ENCODE measurements around the gene USP32.
A peak's percentile ranks its signal among the peaks of the same experiment; 100 is the strongest.

USP32 gene

DNA sequence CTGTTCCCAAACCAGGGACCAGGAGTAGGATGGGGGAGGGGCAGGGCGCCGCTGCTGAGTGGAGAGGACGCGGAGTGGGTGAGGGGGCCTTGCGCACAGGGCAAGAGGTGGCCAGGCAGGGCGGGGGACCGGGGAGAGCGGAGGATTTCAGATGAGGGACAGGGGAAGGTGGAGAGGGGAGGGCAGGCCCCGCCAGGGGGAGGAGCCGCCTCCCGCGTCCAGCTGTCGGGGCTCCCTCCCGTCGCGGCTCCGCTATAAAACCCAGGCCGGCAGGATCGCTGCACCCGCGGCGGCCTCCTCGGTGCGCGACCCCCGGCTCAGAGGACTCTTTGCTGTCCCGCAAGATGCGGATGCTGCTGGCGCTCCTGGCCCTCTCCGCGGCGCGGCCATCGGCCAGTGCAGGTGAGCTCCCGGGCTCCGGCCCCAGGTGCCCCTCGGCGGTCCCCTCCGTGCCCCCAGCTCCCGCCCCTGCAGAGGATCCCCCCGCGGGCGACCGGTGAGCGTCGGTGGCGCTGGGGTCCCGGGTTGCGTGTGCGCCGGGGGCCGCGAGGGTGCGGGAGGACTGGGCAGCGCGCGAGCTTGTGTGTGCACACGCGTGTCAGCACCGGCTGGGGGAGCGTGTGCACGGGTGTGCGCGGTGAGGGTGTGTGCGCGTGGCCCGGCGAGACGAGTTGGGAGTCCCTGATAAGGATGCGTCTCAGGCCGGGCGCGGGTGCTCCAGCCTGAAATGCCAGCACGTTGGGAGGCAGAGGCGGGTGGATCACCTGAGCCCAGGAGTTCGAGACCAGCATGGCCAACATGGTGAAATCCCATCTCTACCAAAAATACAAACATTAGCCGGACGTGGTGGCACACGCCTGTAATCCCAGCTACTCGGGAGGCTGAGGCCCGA is 242.0 kb downstream of the USP32 start, which contains the start of gene CA4:
CA4 (plus strand) TSS at position 283 of the 892 bp plus-strand sequence; CDS start at position 345, 62 bp downstream.
- Histone ChIP-seq H3K4me3 (ENCODE audit: insufficient read depth in 1 of 2, low read depth in 1 of 2, low read length in 2 of 2) (no peak within 1 kb of the TSS), H4K8ac (ENCODE audit: low read length) (no peak within 1 kb of the TSS), H2AK5ac (ENCODE audit: low read length, severe bottlenecking) (no peak within 1 kb of the TSS), H3K4ac (ENCODE audit: low read depth in 1 of 2, low read length in 2 of 2) (no peak within 1 kb of the TSS), H2AFZ (ENCODE audit: low read depth, low read length) (no peak within 1 kb of the TSS), H2BK5ac (ENCODE audit: low read depth, low read length, poor library complexity, severe bottlenecking) (no peak within 1 kb of the TSS), H4K91ac (ENCODE audit: low read length) (no peak within 1 kb of the TSS), H2BK12ac (ENCODE audit: low read length in 2 of 2) (no peak within 1 kb of the TSS), H3K23ac (ENCODE audit: low read length in 2 of 2) (peak within 1 kb of the TSS in 1 of 2 experiments; percentile 57), H3K4me2 (ENCODE audit: low read length, poor library complexity, severe bottlenecking) (peak within 1 kb of the TSS; percentile 84), H3K9ac (ENCODE audit: low read length) (no peak within 1 kb of the TSS), H3K4me1 (ENCODE audit: control insufficient read depth, insufficient read depth, low read depth, low read length) (peaks cover 25% of the 10 kb centered on the region), H2BK15ac (ENCODE audit: low read depth, poor library complexity, severe bottlenecking) (no peak within 1 kb of the TSS), H3K27ac (ENCODE audit: low read length, poor library complexity, severe bottlenecking) (no peak within 1 kb of the TSS), H3K27me3 (ENCODE audit: control insufficient read depth in 1 of 2, insufficient read depth in 1 of 2, low read length in 2 of 2) (peaks cover 71 to 90% of the 10 kb centered on the region in 2 experiments), H2BK120ac (ENCODE audit: low read depth, low read length) (no peak within 1 kb of the TSS), H3K36me3 (ENCODE audit: control insufficient read depth in 1 of 2, insufficient read depth in 2 of 2, low read depth in 1 of 2, low read length in 2 of 2) (no peaks in the 10 kb centered on the region), H3K9me3 (ENCODE audit: control insufficient read depth, low read length) (no peaks in the 10 kb centered on the region), H3K18ac (ENCODE audit: low read depth in 1 of 2, low read length in 2 of 2) (no peak within 1 kb of the TSS), H3K79me1 (replicated peaks; ENCODE audit: low read length, poor library complexity, severe bottlenecking) (no peaks in the 10 kb centered on the region), H3K14ac (ENCODE audit: low read length in 2 of 2) (peak within 1 kb of the TSS in 1 of 2 experiments; percentile 18)
- 5% methylated on average over 71 of the region's 81 CpGs for WGBS
- DNase-seq: no peak

DNA sequence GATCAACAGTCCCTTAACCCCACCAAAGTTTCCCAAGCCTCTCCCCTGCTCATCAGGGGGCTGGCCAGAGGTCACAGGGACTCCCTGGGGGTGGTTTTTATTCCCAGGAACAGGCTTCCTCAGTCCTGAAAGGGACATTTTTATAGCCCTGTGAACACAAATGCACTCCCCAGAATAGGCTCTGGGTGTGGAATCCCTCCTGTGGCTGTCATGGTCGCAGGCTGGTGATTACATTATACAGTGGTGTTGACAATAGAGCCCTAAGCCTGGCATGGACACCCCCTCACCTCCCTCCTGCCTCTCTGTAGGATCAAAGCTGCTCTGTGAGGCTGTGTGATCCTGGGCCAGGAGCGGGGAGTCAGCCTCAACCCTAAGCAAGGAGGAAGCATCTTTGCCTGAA is 243.6 kb downstream of the USP32 start:
- Histone ChIP-seq H4K8ac (ENCODE audit: low read length) (no peak overlapping the region), H3K4ac (ENCODE audit: low read depth in 1 of 2, low read length in 2 of 2) (no peak overlapping the region), H3K36me3 (ENCODE audit: control insufficient read depth in 1 of 2, insufficient read depth in 2 of 2, low read depth in 1 of 2, low read length in 2 of 2) (no peaks in the 10 kb centered on the region), H2BK12ac (ENCODE audit: low read length in 2 of 2) (no peak overlapping the region), H3K4me2 (ENCODE audit: low read length, poor library complexity, severe bottlenecking) (no peak overlapping the region), H3K9me3 (ENCODE audit: control insufficient read depth, low read length) (no peaks in the 10 kb centered on the region), H2AFZ (ENCODE audit: low read depth, low read length) (no peak overlapping the region), H3K79me1 (replicated peaks; ENCODE audit: low read length, poor library complexity, severe bottlenecking) (no peaks in the 10 kb centered on the region), H3K9ac (ENCODE audit: low read length) (no peak overlapping the region), H2BK15ac (ENCODE audit: low read depth, poor library complexity, severe bottlenecking) (no peak overlapping the region), H3K18ac (ENCODE audit: low read depth in 1 of 2, low read length in 2 of 2) (no peak overlapping the region), H3K27me3 (ENCODE audit: control insufficient read depth in 1 of 2, insufficient read depth in 1 of 2, low read length in 2 of 2) (peaks cover 79 to 85% of the 10 kb centered on the region in 2 experiments), H3K27ac (ENCODE audit: low read length, poor library complexity, severe bottlenecking) (no peak overlapping the region), H2AK5ac (ENCODE audit: low read length, severe bottlenecking) (no peak overlapping the region), H3K23ac (ENCODE audit: low read length in 2 of 2) (no peak overlapping the region), H4K91ac (ENCODE audit: low read length) (no peak overlapping the region), H2BK120ac (ENCODE audit: low read depth, low read length) (no peak overlapping the region), H2BK5ac (ENCODE audit: low read depth, low read length, poor library complexity, severe bottlenecking) (no peak overlapping the region), H3K14ac (ENCODE audit: low read length in 2 of 2) (no peak overlapping the region), H3K4me3 (ENCODE audit: insufficient read depth in 1 of 2, low read depth in 1 of 2, low read length in 2 of 2) (no peak overlapping the region), H3K4me1 (ENCODE audit: control insufficient read depth, insufficient read depth, low read depth, low read length) (peaks cover 25% of the 10 kb centered on the region)
- 16% methylated on average over 2 of the region's 2 CpGs for WGBS
- no peak for DNase-seq

DNA sequence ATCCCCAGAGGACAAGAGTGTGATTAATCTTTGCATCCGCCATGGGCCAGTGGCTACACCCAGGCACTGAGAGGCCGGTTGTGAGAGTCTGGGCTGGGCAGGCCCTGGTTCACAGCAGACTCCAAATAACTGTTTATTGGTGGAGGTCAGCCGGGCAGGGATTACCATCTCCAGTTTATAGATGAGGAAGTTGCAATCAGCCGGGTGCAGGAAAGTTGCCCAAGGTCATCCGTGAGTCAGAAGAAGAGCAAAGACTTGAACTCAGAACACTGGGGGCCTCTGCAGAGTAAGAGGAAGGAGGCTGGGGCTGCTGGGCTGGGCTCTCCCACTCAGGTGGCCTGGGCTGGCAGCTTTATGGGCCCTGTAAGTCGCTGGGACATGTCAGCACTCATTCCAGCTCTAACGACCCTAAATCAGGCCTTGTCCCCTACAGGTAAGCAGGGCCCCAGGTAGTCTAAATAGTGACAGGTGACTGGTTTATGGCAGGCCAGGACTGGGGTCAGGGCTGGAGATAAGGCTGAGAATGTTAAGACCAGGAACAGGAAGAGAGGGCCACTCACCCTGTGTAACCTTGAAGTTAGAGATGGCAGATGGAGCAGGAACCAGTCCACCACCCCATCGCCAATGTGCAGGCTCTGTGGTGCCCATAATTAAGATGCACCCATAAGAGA is 244.2 kb downstream of the USP32 start:
- H3K27me3 ChIP-seq (ENCODE audit: control insufficient read depth in 1 of 2, insufficient read depth in 1 of 2, low read length in 2 of 2): peaks cover 79 to 84% of the 10 kb centered on the region in 2 experiments
- no peak overlapping the region for H2AFZ ChIP-seq (ENCODE audit: low read depth, low read length)
- H2BK12ac ChIP-seq (ENCODE audit: low read length in 2 of 2): no peak overlapping the region
- no peaks in the 10 kb centered on the region for H3K9me3 ChIP-seq (ENCODE audit: control insufficient read depth, low read length)
- H3K18ac ChIP-seq (ENCODE audit: low read depth in 1 of 2, low read length in 2 of 2): no peak overlapping the region
- 80% methylated on average over 8 of the region's 8 CpGs for WGBS
- DNase-seq: no peak
- no peak overlapping the region for H2BK5ac ChIP-seq (ENCODE audit: low read depth, low read length, poor library complexity, severe bottlenecking)
- no peaks in the 10 kb centered on the region for H3K79me1 ChIP-seq (replicated peaks; ENCODE audit: low read length, poor library complexity, severe bottlenecking)
- no peak overlapping the region for H3K4me3 ChIP-seq (ENCODE audit: insufficient read depth in 1 of 2, low read depth in 1 of 2, low read length in 2 of 2)
- H3K9ac ChIP-seq (ENCODE audit: low read length): no peak overlapping the region
- peak overlapping the region; percentile 31 for H4K91ac ChIP-seq (ENCODE audit: low read length)
- no peak overlapping the region for H3K4ac ChIP-seq (ENCODE audit: low read depth in 1 of 2, low read length in 2 of 2)
- H3K27ac ChIP-seq (ENCODE audit: low read length, poor library complexity, severe bottlenecking): no peak overlapping the region
- H2BK15ac ChIP-seq (ENCODE audit: low read depth, poor library complexity, severe bottlenecking): no peak overlapping the region
- H4K8ac ChIP-seq (ENCODE audit: low read length): no peak overlapping the region
- no peaks in the 10 kb centered on the region for H3K36me3 ChIP-seq (ENCODE audit: control insufficient read depth in 1 of 2, insufficient read depth in 2 of 2, low read depth in 1 of 2, low read length in 2 of 2)
- peaks cover 28% of the 10 kb centered on the region for H3K4me1 ChIP-seq (ENCODE audit: control insufficient read depth, insufficient read depth, low read depth, low read length)
- no peak overlapping the region for H2BK120ac ChIP-seq (ENCODE audit: low read depth, low read length)
- H3K14ac ChIP-seq (ENCODE audit: low read length in 2 of 2): no peak overlapping the region
- no peak overlapping the region for H3K4me2 ChIP-seq (ENCODE audit: low read length, poor library complexity, severe bottlenecking)
- H2AK5ac ChIP-seq (ENCODE audit: low read length, severe bottlenecking): no peak overlapping the region
- no peak overlapping the region for H3K23ac ChIP-seq (ENCODE audit: low read length in 2 of 2)

DNA sequence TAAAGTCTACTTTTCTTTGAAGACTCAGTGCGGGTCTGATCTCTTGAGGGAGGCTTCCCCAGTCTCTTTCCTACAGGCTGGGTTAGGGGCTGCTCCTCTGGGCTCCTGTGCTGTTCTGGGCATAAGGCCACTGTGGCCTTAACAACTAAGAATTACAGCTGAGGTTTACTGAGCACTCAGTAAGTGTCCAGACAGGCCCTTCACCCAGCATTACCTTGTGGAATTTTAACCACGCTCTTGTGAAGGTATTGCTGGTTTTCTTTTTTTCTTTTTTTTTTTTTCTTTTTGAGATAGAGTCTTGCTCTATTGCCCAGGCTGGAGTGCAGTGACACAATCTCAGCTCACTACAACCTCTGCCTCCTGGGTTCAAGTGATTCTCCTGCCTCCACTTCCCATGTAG is 245.7 kb downstream of the USP32 start:
- Histone ChIP-seq H3K4ac (ENCODE audit: low read depth in 1 of 2, low read length in 2 of 2) (no peak overlapping the region), H3K14ac (ENCODE audit: low read length in 2 of 2) (no peak overlapping the region), H2BK5ac (ENCODE audit: low read depth, low read length, poor library complexity, severe bottlenecking) (no peak overlapping the region), H3K27me3 (ENCODE audit: control insufficient read depth in 1 of 2, insufficient read depth in 1 of 2, low read length in 2 of 2) (peaks cover 75 to 76% of the 10 kb centered on the region in 2 experiments), H3K79me1 (replicated peaks; ENCODE audit: low read length, poor library complexity, severe bottlenecking) (no peaks in the 10 kb centered on the region), H2AFZ (ENCODE audit: low read depth, low read length) (no peak overlapping the region), H3K23ac (ENCODE audit: low read length in 2 of 2) (no peak overlapping the region), H2BK120ac (ENCODE audit: low read depth, low read length) (no peak overlapping the region), H4K8ac (ENCODE audit: low read length) (no peak overlapping the region), H2BK15ac (ENCODE audit: low read depth, poor library complexity, severe bottlenecking) (no peak overlapping the region), H3K9ac (ENCODE audit: low read length) (no peak overlapping the region), H4K91ac (ENCODE audit: low read length) (no peak overlapping the region), H3K18ac (ENCODE audit: low read depth in 1 of 2, low read length in 2 of 2) (no peak overlapping the region), H3K36me3 (ENCODE audit: control insufficient read depth in 1 of 2, insufficient read depth in 2 of 2, low read depth in 1 of 2, low read length in 2 of 2) (peaks cover 0 to under 1% of the 10 kb centered on the region in 2 experiments), H2BK12ac (ENCODE audit: low read length in 2 of 2) (no peak overlapping the region), H3K4me2 (ENCODE audit: low read length, poor library complexity, severe bottlenecking) (no peak overlapping the region), H3K4me1 (ENCODE audit: control insufficient read depth, insufficient read depth, low read depth, low read length) (peaks cover 36% of the 10 kb centered on the region), H3K27ac (ENCODE audit: low read length, poor library complexity, severe bottlenecking) (no peak overlapping the region), H3K9me3 (ENCODE audit: control insufficient read depth, low read length) (no peaks in the 10 kb centered on the region), H2AK5ac (ENCODE audit: low read length, severe bottlenecking) (no peak overlapping the region), H3K4me3 (ENCODE audit: insufficient read depth in 1 of 2, low read depth in 1 of 2, low read length in 2 of 2) (no peak overlapping the region)
- no peak for DNase-seq
- 88% methylated on average over 2 of the region's 2 CpGs for WGBS

All from mesenchymal stem cell (in vitro differentiated cells and primary cell).